GM06990 (cell line): Measurements from ENCODE around the gene ARHGAP32.

Experiments
- DNase-seq: peaks from one replicate; pipeline ENCODE4 v3.0.0-alpha.2; 2011; ENCODE audit not compliant: insufficient read length; ENCODE audit errors: extremely low read depth
- H3K27me3 ChIP-seq: replicated peaks from 2 replicates; pipeline ENCODE4 v1.6.0; 2011; ENCODE audit warnings: low read length; ENCODE audit not compliant: control insufficient read depth, insufficient read depth
- H3K36me3 ChIP-seq: 2 replicates; pipeline ENCODE4 v1.5.1; 2011; ENCODE audit warnings: low read length; ENCODE audit not compliant: control insufficient read depth, insufficient read depth
- H3K4me3 ChIP-seq: replicated peaks from 2 replicates; pipeline ENCODE4 v1.5.1; 2011; ENCODE audit warnings: low read depth, mild to moderate bottlenecking, control low read depth, low read length
- CTCF ChIP-seq: IDR thresholded peaks from 2 replicates; pipeline ENCODE4 v1.5.1; 2011; ENCODE audit warnings: low read length, control low read depth, mild to moderate bottlenecking, inconsistent platforms; ENCODE audit not compliant: insufficient read depth, poor library complexity, severe bottlenecking

ARHGAP32 gene

GRCh38 chr11:129234978-129235377, 42.9 kb upstream of the ARHGAP32 start:
- TF ChIP-seq CTCF = no peak
- DNase-seq = no peak
- H3K4me3 ChIP-seq = no peak overlapping the region
- no peaks in the 10 kb centered on the region for H3K27me3 ChIP-seq
- no peaks in the 10 kb centered on the region for H3K36me3 ChIP-seq

- H3K4me3 ChIP-seq = no peak overlapping the region
- TF ChIP-seq CTCF = no peak
- no peaks in the 10 kb centered on the region for H3K27me3 ChIP-seq
- DNase-seq = no peak
- no peaks in the 10 kb centered on the region for H3K36me3 ChIP-seq
Observed at GRCh38 chr11:129230006-129230405, 37.9 kb upstream of the ARHGAP32 start.

- DNase-seq = no peak
- no peak for TF ChIP-seq CTCF
- Histone ChIP-seq H3K27me3 (no peaks in the 10 kb centered on the region), H3K4me3 (no peak overlapping the region), H3K36me3 (no peaks in the 10 kb centered on the region)
Observed at GRCh38 chr11:129226207-129226798, 34.2 kb upstream of the ARHGAP32 start.

GRCh38 chr11:129225190-129225589, 33.1 kb upstream of the ARHGAP32 start:
- Histone ChIP-seq H3K36me3 (no peaks in the 10 kb centered on the region), H3K27me3 (no peaks in the 10 kb centered on the region), H3K4me3 (no peak overlapping the region)
- no peak for TF ChIP-seq CTCF
- DNase-seq = no peak

GRCh38 chr11:129224538-129224937, 32.4 kb upstream of the ARHGAP32 start:
- no peak for DNase-seq
- TF ChIP-seq CTCF = no peak
- no peak overlapping the region for H3K4me3 ChIP-seq
- H3K27me3 ChIP-seq = no peaks in the 10 kb centered on the region
- H3K36me3 ChIP-seq = no peaks in the 10 kb centered on the region

GRCh38 chr11:129223701-129224149, 31.6 kb upstream of the ARHGAP32 start:
- H3K4me3 ChIP-seq = no peak overlapping the region
- no peaks in the 10 kb centered on the region for H3K36me3 ChIP-seq
- DNase-seq = no peak
- H3K27me3 ChIP-seq = no peaks in the 10 kb centered on the region
- no peak for TF ChIP-seq CTCF
